ENCODE results near the gene PRSS12.
A peak's percentile ranks its signal among the peaks of the same experiment; 100 is the strongest.
"Not testable (repeated sequence)": the region's sequence is repeated elsewhere in the genome, so short reads cannot be mapped to it uniquely, and the experiment has no call there.

The PRSS12 gene

DNA sequence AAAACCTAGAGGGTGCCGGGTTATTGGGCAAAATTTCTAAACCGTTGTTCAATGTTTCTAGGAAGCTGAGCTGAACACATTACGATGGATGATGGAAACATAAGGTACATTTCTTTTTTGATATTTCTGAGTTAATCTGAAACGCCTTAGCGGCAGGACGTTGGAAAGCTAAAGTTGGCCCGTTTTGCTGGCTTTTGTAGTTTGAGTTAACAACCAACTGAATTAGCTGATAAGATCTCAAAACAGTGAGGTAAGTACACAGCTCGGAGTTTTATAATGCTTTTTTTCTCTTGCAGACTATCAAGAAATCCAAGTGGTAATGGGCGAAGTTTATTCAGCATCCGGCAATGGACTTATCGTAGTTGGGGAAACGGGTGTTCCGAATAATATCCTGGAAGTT lies 73.5 kb downstream of the PRSS12 start:
- DNase-seq (ENCODE audit: low read depth in 2 of 3, low spot score in 1 of 3): no peak

DNA sequence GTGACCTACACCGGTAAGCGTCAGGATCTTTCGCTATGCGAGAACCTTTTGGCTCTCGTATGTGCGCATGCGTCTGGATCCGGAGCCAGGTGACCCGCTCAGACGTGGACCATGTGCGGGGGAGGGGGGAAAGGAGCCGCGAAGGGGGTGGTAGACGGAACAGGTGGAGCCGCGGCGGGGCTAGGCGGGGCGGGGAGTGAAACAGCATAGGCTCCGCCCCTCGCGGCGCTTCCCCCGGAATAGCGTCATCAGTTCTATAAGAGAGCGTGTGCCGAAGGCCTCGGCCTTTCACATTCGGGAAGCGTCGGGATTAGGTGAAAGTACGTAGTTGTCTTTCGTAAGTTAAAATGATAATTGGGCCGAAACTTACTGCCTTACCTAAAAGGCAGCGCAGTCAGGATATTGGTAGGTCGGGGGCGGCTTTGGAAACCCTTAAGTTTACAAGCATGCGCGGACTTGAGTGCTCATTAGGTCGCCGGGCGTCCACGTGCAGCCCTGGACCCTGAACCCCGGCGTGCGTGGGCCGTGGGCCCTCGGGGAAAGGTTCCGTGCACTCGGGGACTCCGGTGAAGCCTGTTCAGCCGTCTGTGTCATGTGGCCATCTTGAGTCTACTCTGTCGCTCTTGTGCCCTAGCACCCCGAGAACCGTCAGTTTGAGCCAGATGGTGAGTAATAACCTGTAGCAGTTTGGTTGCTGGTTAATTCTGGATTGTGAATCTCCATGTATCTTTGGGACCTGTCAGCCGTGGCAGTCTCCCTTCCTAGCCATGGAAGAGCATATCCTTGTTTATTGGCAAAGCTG lies 74.1 kb downstream of the PRSS12 start:
- peak; percentile 96 to 97 (median 97) for DNase-seq (ENCODE audit: low read depth in 2 of 3, low spot score in 1 of 3)

DNA sequence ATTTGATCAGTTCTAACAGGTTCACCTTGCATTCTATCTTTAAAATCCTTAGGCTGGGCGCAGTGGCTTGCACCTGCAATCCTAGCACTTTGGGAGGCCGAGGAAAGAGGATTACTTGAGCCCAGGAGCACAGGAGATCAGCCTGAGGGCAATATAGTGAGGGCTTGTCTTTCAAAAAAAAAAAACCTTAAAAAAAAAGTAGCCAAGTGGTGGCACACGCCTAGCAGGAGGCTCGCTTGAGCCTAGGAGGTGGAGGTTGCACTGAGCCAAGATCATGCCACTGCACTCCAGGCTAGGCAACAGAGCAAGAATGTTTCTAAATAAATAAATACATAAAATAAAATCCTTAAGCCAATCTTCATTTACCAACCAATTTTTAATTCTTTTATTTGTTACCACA lies 75.6 kb downstream of the PRSS12 start:
- DNase-seq (ENCODE audit: low read depth in 2 of 3, low spot score in 1 of 3): no peak

DNA sequence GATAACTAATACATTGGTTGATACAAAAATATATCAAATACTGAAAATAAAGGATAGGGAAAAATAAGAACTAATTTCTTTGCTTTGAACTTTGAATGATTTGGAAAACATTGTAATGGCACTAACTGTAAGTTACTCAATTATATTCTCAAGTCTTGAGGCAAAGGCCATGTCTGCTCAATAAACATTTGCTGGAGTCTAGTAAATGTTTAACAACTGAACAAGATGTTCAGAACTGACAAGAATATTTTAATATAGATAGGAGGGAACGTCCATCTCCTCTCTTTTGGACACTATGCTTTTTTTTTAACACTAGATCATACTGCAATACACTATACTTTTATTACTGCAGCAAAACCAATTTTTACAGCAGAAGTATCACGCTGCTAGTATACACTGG lies 76.2 kb downstream of the PRSS12 start:
- no peak for DNase-seq (ENCODE audit: low read depth in 2 of 3, low spot score in 1 of 3)

DNA sequence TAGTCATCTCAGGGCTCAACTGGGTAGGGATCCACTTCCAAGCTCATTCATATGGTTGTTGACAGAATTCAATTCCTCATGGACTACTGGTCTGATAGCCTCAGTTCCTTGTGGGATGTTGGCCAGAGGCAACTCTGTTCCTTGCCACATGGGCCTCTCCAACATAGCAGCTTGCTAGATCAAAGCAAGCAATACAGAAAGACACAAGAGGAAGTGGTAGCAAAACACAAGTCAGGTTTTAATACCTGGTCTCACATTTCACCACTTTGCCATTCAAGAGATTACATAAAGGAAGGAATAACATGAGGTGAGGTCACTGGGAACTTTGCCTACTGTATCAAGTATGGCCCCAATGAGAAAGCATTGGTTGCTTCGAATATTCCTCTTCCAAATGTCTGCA lies 79.2 kb downstream of the PRSS12 start:
- no peak for DNase-seq (ENCODE audit: low read depth in 2 of 3, low spot score in 1 of 3)

DNA sequence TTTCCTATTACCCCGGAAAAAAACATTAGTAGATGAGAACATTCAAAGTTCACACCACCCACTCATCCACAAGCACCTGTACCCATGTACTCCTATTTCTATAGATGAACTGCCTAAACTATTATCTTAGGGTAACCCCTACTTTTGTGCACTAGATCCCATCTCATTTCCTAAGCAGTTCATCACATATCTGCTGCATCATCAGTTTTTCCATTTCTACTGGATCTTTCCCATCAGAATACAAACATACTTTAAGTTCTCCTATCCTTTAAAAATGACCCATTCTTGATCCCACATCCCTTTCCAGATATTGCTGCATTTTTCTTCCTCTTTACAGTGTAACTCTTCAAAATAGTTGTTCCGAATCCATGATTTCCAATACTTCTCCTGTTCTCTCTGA lies 81.0 kb downstream of the PRSS12 start:
- DNase-seq (ENCODE audit: low read depth in 2 of 3, low spot score in 1 of 3): no peak

DNA sequence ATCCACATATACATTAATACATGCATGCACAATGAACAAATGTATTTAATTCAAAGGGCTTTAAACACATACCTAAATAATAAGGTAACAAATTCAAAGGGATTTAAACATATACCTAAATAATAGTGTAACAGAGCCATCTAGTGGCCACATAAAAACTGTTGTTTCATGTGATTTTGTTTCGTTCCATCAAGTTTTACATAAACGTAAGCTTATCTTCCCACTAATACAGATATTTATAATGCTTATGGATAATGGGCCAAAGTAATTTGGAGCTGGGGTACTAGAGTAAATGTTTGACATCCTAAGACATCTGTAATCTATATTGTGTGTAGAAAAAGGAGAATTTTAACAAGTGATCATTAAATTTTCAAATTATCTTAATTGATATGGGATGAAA lies 82.3 kb downstream of the PRSS12 start:
- DNase-seq (ENCODE audit: low read depth in 2 of 3, low spot score in 1 of 3): no peak

DNA sequence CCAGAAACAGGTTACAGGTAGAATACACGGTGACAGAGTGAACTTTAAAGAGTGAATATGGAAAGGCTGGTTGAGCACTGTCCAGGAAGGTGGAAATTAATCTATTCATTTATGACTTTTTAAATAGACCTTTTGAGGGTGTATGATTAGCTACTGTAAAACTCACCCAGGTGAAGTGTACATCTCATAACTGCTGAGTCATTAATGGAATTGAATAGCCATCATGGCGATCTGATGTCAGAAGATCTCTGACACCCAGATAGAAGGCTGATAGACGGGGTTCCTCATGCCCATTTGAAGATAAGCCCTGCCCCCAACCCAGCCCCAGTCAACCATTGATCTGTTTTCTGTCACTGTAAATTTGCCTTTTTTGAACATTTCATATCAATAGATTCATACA lies 84.0 kb downstream of the PRSS12 start:
- DNase-seq (ENCODE audit: low read depth in 2 of 3, low spot score in 1 of 3): no peak

DNA sequence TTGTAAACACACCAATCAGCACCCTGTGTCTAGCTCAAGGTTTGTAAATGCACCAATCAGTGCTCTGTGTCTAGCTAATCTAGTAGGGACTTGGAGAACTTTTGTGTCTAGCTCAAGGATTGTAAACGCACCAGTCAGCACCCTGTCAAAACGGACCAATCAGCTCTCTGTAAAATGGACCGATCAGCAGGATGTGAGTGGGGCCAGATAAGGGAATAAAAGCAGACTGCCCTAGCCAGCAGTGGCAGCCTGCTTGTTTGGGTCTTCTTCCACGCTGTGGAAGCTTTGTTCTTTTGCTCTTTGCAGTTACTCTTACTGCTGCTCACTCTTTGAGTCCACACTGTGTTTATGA lies 86.7 kb downstream of the PRSS12 start:
- not testable (repeated sequence) for DNase-seq (ENCODE audit: low read depth in 2 of 3, low spot score in 1 of 3)

DNA sequence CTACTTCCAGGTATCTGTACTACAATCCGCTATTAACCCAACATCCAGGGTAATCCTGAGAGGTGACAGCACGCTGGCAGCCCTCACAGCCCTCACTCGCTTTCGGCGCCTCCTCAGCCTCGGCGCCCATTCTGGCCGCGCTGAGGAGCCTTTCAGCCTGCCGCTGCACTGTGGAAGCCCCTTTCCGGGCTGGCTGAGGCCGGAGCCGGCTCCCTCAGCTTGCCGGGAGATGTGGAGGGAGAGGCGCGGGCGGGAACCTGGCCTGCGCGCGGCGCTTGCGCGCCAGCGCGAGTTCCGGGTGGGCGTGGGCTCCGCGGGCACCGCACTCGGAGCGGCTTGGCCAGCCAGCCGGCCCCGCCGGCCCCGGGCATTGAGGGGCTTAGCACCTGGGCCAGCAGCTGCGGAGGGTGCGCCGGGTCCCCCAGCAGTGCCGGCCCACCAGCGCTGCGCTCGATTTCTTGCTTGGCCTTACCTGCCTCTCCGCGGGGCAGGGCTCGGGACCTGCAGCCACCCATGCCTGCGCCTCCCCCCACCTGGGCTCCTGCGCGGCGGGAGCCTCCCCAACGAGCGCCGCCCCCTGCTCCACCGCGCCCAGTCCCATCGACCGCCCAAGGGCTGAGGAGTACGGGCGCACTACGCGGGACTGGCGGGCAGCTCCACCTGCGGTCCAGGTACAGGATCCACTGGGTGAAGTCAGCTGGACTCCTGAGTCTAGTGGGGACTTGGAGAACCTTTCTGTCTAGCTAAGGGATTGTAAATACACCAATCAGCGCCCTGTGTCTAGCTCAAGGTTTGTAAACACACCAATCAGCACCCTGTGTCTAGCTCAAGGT lies 87.3 kb downstream of the PRSS12 start:
- no peak for DNase-seq (ENCODE audit: low read depth in 2 of 3, low spot score in 1 of 3)

DNA sequence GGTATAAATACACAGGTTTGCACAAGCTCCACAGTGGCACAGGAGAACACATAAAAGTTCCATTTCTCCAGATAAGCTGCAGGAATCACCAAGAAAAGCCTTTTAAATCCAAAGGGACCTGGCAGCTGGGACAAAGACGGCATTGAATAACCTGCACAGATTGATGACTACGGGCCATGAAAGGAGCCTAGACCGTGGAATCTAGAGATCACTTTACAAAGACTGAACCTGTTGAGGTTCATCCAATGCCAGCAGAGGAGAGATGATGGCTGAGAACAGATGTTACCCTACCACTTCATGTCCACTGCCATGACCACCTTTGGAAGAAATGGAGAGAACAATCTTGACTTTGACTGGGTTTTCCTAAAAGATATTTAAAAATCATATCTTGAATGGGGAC lies 88.7 kb downstream of the PRSS12 start:
- DNase-seq (ENCODE audit: low read depth in 2 of 3, low spot score in 1 of 3): no peak

DNA sequence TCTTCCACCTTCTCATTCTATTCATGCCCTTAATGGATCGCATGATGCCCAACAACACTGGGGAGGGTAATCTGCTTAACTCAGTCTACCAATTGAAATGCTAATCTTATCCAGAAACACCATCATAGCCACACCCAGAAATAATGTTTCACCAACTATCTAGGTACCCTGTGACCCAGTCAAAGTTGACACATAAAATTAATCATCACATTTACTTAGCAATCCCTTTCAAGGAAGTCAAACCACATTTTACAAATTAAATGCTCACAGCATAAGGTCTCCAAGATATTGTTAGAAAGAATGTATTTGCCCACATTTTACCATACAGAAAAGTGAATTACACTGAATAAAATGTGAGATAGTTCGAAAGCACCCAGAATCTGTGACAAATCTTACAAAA lies 92.5 kb downstream of the PRSS12 start:
- DNase-seq (ENCODE audit: low read depth in 2 of 3, low spot score in 1 of 3): no peak

DNA sequence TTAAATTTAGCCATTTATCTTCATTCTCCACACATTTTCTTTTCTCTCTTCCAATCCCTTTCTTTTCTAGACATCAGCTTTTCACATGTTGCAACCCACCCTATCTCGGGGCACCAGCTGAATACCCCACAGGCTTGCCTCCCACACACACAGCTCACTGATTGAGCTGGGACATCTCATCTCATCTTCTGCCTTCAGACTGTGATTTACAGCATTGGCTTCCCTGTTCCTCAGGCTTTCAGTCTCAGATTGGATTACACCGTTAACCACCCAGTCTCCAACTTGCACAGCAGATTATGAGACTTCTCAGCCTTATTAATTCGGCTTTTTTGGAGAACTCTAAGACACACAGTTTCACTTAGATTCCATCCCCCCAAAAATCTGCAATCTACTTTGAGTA lies 93.7 kb downstream of the PRSS12 start:
- no peak for DNase-seq (ENCODE audit: low read depth in 2 of 3, low spot score in 1 of 3)

DNA sequence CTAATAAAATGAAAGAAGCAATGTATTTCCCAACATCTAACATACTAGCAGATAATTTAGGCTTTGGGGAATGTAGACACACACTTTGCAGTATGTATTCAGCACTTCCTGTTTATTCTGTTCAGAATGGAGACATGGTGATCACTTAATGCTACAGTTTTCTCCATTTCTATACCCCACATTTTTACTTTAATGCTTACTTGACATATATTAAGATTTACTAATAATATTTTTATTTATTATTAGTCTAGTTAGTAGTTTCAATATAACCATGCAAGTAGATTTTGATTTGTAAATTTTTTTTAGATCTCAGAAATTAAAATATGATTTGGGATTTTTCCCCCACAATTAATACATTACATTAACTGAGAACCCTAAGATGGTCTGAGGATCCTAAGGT lies 98.4 kb downstream of the PRSS12 start:
- DNase-seq (ENCODE audit: low read depth in 2 of 3, low spot score in 1 of 3): no peak

DNA sequence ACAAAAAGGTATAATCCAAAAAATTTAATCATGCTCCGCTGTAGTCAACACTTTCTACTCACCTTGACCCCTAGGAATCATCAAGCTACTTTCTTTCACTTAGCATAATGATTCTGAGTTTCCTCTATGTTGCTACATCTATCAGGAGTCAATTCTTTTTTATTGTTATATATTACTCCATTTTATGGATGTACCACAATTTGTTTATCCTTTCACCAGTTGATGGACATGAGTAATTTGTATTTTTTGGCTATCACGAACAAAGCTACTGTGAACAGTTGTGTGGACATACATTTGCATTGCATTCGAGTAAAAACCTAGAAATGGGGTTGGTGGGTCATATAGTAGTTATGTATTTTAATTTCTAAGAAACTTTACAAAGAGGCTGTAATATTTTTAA lies 102.9 kb downstream of the PRSS12 start:
- DNase-seq (ENCODE audit: low read depth in 2 of 3, low spot score in 1 of 3): no peak

DNA sequence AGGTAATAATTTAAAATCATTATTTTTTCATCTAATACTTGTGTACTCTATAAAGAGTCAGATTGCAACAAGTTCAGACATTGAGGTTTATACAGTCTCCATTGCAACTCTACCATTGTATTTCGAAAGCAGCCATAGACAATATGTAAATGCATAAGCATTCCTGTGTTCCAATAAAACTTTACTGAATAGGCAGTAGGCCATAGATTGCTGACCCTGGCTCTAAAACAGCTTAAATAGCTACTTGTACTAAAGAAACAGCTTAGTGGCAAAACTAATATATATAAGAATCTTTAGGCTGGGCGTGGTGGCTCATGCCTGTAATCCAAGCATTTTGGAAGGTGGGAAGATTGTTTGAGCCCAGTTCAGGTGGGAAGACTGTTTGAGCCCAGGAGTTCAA lies 115.3 kb downstream of the PRSS12 start:
- no peak for DNase-seq (ENCODE audit: low read depth in 2 of 3, low spot score in 1 of 3)

DNA sequence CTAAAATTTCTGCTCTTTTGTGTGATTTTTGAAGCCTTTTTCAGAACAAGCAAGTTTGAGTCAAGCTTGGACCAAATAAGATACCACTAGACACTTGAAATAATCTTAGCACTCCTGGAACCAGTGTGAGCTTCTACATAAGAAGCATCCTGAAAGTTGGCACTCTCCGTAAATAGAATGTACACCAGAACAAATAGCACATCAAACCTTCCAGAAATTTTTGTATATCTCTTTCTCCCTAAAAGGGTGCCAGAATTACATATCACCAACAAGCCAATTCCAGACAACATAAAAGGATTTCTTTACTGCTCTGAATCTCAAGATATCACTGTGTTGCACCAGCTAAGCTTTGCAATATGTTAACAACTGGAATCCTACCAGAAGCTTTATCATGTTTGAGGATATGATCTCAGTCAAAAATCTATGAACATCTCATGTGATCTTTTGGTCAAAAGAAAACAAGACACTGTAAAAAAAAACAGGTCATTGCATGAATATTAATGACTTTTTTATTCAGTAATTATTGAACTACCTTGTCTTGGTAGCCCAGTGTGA lies 117.2 kb downstream of the PRSS12 start:
- DNase-seq (ENCODE audit: low read depth in 2 of 3, low spot score in 1 of 3): no peak
